HG02759 (cell line): ENCODE data around the gene SLC12A8.
A peak's percentile ranks its signal among the peaks of the same experiment; 100 is the strongest.

Experiments
- ATAC-seq: cut with Tn5 transposase; IDR thresholded peaks from one replicate; pipeline ENCODE4 v1.9.1; 2021; ENCODE audit warnings: mild to moderate bottlenecking, moderate library complexity; ENCODE audit not compliant: unreplicated experiment

Gene SLC12A8

DNA sequence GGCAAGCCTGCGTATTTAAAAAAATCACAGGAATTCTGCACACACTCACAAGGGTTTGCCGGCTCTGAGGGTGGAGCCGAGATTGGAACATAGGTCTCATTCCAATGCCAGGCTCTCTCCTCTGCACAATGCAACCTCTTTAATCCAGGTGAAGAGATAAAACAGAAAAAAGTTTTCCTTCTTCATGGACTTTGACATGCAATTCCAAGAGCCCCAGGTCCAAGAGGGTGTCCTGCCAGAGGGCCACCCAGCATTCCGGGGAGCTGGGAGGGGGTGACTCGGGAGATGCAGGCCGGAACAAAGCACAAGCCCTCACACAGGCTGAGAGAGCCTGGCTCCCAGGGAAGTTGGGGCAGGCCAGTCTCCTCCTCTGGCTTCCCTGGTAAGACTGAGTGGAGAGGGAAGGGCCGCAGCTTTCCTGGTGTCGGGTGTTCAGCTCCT lies 6.7 kb upstream of the SLC12A8 start:
- ATAC-seq = no peak

DNA sequence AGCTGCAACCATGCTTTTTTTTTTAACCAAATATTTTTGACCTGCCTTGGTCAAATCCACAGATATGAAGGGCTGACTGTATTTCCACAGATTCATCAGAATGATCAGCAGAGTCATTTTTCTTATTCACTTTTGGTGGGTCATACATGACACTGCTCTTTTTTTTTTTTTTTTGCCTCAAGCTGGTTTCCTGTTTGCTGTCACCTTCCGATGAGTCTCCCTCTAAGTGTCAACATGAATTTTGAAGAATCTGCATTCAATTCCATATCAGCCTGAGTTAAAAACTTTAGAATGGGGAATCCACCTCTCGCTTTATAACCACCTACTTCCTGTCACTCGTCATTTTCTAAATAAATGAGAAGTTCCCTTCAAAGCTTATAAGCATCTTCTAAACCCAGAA lies 2.2 kb upstream of the SLC12A8 start:
- no peak for ATAC-seq

DNA sequence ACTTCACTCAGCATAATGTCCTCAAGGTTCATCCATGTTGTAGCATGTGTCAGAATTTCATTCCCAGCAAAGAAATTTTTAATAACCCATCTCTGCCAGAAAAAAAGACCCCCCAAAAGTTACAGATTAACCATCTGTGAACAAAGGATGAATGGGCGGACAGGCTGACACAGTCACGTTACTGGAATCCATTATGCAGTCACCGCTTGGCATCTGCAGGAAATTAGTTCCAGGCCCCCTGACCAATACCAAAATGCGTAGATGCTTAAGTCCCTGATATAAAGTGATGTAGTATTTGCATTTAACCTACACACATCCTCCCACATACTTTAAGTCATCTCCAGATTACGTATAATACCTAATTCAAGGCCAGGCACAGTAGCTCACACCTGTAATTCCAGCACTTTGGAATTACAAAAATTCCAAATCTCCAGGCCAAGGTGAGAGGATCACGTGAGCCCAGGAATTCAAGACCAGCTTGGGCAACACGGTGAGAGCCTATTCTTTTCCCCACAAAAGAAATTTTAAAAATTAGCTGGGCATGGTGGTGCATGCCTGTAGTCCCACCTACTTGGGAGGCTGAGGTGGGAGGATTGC lies 1.5 kb upstream of the SLC12A8 start:
- no peak for ATAC-seq

GRCh38 chr3:125213364-125213755 lies 812 bp upstream of the SLC12A8 start:
- ATAC-seq = no peak

DNA sequence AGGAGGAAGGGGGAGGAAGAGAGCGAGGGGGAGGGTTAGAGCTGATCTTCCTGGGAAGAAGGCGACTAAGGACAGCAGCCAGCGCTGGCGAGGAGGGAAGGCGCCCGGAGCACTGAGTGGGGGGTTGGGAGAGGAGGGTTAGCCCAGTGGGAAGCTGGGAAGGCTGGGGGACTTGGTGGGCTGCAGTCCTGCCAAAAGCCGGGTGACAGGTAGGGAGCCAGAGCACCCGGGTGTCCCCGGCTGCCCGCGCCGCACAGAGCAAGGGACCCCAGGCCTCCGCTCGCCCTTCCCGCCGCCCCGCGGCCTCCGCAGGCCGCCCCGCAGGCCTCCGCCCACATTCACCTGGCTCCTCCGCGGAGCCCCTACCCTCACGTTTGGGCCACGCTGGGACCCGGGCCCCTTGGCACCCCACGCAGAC lies 448 bp downstream of the SLC12A8 start:
- peak; percentile 33 for ATAC-seq

- ATAC-seq = no peak
Observed at GRCh38 chr3:125211523-125212090, 941 bp downstream of the SLC12A8 start.

- ATAC-seq = no peak
Observed at GRCh38 chr3:125207949-125208568, 4.5 kb downstream of the SLC12A8 start.

GRCh38 chr3:125207507-125207906 lies 5.0 kb downstream of the SLC12A8 start:
- no peak for ATAC-seq

DNA sequence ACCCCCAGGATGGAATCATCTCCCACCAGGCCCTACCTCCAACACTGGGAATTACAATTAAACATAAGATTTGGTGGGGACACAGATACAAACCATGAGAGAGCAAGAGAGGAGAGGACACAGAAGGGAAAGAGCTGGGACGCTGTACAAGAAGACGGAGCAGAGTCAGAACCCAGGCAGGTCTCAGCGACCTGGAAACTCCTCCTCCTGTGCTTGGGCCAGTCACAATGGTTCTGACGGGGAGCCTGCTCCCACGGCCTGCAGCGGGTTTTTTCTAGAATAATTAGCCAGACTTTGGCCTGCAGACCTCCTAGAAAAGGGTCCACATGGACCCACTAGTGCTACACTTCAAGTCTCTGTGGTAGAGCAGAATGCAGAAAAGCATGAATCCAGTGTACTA lies 5.6 kb downstream of the SLC12A8 start:
- ATAC-seq = no peak

- ATAC-seq = no peak
Observed at GRCh38 chr3:125203731-125204130, 8.8 kb downstream of the SLC12A8 start.

- no peak for ATAC-seq
Observed at GRCh38 chr3:125202197-125202596, 10.4 kb downstream of the SLC12A8 start.

DNA sequence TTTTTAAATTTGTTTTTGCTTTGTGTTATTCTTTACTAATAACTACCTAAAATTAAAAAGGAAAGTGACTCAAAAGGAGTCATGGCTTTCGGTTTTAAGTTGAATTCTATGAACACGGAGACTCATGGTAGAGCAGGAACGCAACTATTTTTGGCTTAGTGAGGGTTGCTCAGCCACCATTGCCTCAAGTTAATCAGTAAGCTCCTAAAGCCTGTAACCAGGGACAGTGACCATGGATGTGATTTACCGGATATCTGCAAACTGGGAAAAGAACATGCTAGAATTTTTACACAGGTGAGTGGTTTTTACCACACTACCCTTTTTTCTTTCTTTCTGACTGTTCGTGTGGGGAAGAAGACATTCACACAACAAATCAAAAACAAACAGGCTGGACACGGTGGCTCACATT lies 11.8 kb downstream of the SLC12A8 start:
- ATAC-seq = peak; percentile 88

- ATAC-seq = no peak
Observed at GRCh38 chr3:125194849-125195601, 17.5 kb downstream of the SLC12A8 start.

DNA sequence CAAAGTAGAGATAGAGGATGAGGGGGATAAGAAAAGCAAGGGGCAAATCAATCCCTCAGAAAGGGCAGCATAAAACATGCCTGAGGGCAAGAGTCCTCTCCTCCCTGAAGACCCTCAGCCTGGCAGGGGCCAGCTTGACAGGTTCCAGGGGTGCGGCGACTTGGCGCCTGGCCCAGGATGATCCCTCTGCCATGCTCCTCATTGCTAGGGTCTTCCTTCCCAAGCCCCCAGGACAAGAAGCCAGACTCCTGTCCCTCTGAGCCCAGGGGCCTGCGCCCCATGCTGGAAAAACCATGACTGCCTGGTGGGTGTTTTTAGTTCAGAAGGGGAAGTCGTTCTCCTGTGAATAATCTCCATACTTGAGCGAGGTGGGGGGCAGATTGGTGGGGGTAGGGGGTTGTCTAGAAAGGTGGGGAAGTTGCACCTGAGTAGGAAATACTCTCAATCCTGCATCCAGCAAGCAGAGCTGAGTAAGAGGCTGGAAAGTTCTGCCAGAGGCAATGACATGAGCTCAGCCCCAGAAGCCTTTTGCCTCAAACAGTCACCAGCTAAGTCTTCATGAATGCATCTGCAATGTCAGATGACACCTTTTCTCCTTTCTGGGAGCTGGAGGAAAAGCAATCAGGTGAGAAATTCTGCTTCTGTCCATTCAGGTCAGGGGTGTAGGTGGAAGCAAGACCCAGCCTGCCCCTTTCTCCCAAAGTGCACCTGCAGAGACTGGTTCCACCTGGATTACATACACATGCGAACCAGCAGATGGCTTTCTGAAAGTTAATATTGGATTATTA lies 18.3 kb downstream of the SLC12A8 start:
- no peak for ATAC-seq

GRCh38 chr3:125192190-125193035 lies 20.1 kb downstream of the SLC12A8 start:
- peak; percentile 76 for ATAC-seq

DNA sequence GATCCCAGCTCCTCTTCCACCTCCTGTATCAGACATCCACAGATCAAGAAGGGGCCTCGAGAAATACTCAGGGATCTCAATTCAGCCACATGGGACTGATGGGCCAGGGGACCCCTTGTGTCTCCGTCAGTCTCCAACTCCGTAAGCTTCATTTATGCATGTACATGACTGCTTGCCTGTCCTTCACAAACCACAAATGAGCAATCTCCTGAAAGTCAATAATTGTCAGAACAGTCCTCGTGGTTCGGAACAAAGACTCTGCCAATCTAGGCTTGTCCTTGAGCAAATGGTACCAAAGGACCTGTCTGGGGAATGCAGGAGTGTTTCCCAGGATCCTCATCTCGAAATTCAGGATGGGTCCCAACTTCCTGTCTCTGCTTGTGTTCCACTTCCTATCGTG lies 20.8 kb downstream of the SLC12A8 start:
- no peak for ATAC-seq

DNA sequence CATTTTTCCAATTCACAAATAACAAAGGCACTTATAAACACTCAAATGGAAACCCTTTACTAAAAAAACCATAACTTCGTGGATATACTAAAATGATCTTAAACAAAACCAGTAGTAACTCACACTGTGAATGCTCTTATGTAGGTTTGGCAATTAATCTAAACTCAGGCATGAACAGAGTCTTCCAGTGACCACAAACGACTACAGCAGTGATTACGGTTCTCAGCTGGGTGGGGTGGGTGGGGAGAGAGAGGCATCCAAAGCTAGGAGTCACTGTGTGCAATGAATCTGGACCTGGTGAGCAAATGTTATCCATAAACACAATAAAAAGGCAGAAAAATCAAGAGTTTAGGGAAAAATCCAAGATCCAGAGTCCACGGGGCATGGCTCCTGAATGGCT lies 21.3 kb downstream of the SLC12A8 start:
- no peak for ATAC-seq

DNA sequence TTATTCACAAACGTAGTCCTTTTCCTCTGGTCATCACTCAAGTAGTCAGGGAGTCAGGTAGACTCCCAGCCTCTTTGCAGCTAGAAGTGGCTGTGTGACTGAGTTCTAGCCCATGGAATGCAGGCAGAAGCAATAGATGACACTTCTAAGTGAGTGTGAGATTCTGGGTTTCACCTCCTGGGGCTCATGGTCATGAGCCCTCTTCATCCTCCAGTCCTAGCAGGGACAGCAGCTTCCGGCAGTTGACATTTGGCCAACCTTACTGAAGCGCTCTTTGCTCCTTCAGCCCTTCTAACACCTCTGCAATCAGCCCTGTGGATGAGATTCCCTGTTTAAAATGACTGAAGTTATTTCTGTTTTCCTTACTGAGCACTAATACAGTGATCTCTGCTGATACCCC lies 21.8 kb downstream of the SLC12A8 start:
- no peak for ATAC-seq

- ATAC-seq = no peak
Observed at GRCh38 chr3:125189378-125190165, 23.0 kb downstream of the SLC12A8 start.
